Retinal pigment epithelial cell (primary cell): ENCODE results near the gene ZNF618.

ENCODE experiments used
- DNase-seq: peaks from one replicate; pipeline ENCODE4 v3.0.0-alpha.2; 2010; ENCODE audit warnings: low read depth
- H3K4me3 ChIP-seq: 2 replicates; pipeline ENCODE4 v1.5.1; 2011; ENCODE audit warnings: mild to moderate bottlenecking, low read length, control low read depth, moderate library complexity
- CTCF ChIP-seq: conservative IDR thresholded peaks from 2 replicates; pipeline ENCODE4 v1.5.1; 2011; ENCODE audit warnings: low read depth, low read length, control low read depth, inconsistent platforms

ZNF618 gene

GRCh38 chr9:113931777-113932176 lies 55.7 kb downstream of the ZNF618 start:
- no peak for DNase-seq
- no peak overlapping the region for H3K4me3 ChIP-seq
- no peak for TF ChIP-seq CTCF

- DNase-seq: no peak
- TF ChIP-seq CTCF: no peak
- H3K4me3 ChIP-seq: no peak overlapping the region
These were observed 56.9 kb downstream of the ZNF618 start for GRCh38 chr9:113932906-113933584.

- H3K4me3 ChIP-seq: no peak overlapping the region
These were observed 57.6 kb downstream of the ZNF618 start for GRCh38 chr9:113933671-113934070.

GRCh38 chr9:113934167-113934828 lies 58.2 kb downstream of the ZNF618 start:
- no peak overlapping the region for H3K4me3 ChIP-seq
- no peak for TF ChIP-seq CTCF
- DNase-seq: no peak

More at GRCh38 chr9:113933671-113934070, 57.6 kb downstream of the ZNF618 start:
- TF ChIP-seq CTCF: no peak
- DNase-seq: no peak

GRCh38 chr9:113934829-113935676 lies 58.9 kb downstream of the ZNF618 start:
- H3K4me3 ChIP-seq: no peak overlapping the region
- TF ChIP-seq CTCF: no peak
- DNase-seq: no peak

- H3K4me3 ChIP-seq: no peak overlapping the region
- no peak for DNase-seq
- TF ChIP-seq CTCF: no peak
These were observed 59.7 kb downstream of the ZNF618 start for GRCh38 chr9:113935677-113936380.
